ENCODE data around the gene ZNF653.
"Not testable (repeated sequence)": the region's sequence is repeated elsewhere in the genome, so short reads cannot be mapped to it uniquely, and the experiment has no call there.

Gene ZNF653

DNA sequence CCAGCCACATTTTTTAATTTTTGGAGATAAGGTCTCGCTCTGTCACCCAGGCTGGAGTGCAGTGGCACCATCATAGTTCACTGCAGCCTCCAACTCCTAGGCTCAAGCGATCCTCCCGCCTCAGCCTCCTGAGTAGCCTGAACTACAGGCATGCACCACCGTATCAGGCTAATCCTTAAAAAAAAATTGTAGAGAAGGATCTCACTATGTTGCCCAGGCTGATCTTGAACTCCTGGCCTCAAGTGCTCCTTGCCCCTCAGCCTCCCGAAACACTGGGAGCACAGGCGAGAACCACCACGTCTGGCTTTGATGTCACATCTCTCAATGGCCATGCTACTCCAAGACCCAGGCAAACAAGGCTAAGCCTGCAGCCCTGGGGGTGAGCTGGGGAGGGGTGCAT, 49.0 kb downstream of the ZNF653 start:
- DNase-seq (ENCODE audit: low read depth): no peak

DNA sequence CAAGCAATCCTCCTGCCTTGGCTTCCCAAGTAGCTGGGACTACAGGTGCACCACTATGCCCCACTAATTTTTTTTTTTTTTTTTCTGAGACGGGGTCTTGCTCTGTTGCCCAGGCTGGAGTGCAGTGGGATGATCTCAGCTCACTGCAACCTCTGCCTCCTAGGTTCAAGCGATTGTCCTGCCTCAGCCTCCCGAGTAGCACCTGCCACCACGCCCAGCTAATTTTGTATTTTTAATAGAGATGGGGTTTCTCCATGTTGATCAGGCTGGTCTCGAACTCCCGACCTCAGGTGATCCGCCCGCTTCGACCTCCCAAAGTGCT, 50.4 kb downstream of the ZNF653 start:
- DNase-seq (ENCODE audit: low read depth): not testable (repeated sequence)

DNA sequence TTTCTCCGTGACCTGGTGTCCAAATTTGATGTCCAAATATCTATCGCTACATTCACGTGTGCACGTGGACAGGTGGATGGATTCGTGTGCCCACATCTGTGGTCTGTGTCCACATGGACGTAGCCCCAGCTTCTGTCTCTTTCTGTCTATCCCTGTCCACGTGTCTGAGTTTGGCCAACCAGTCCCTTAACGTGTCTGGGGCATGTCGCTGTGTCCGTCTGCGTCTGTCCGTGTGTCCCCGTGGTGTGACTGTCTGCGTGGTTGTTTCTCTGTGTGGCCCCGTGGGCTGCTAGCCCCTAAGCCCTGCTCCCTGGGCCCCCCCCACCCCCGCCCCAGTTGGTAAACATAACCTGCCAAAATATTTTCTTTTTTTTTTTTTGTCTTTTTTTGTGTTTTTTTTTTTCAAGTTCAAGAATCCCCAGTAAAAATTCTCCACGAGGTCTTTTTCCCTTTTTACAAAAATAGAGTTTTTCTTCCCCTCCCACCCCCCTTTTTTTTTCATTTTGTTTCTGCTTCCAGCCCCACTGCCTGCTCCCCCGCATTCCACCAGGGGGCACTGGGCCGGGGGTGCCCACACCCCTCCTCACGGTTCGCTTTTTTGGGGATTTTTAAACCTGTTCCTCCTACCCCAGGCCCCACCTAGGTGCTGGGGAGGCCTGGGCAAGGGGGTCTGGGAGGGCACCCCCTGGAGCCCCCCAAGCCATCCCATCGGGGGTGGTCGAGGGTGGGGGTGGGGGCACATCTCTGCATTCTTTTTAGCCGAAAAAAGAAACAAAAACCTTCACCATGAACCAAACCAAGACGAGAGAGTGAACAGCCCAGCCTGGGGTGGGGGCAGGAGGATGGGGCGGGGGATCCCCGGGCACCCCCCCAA, 51.9 kb downstream of the ZNF653 start:
- no peak for DNase-seq (ENCODE audit: low read depth)

DNA sequence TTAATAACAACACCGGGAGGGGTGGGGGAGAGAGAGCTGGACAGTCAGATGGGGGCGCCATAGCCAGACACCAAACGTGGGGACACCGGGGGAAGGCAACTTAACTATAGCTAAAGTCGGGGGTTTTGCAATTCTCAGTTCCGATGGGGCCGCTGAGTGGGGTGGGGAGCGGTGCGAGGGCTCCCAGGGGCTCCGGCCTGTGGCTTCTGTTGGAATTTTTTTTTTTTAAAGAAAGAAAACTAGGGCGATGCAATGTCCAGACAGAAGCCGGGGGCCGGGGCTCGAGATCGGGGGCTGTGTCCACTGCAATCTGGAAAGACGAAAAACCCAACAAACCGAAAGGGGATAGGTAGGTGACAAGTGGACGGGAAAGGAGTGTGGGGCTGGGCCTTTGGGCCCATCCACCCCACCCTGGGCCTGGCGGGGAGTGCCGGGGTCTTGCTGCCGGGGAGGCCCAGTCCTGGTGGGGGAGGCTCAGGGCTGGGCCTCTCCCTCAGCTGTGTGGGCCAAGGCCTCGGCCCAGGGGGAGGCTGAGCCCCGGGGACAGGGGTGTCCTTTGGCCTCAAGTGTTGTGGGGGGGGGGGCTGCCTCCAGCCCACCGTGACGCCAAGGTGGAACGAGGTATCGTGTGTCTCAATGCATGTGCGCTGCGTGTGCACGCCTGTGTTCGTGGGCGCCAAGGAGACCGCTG, 52.9 kb downstream of the ZNF653 start:
- DNase-seq (ENCODE audit: low read depth): no peak

DNA sequence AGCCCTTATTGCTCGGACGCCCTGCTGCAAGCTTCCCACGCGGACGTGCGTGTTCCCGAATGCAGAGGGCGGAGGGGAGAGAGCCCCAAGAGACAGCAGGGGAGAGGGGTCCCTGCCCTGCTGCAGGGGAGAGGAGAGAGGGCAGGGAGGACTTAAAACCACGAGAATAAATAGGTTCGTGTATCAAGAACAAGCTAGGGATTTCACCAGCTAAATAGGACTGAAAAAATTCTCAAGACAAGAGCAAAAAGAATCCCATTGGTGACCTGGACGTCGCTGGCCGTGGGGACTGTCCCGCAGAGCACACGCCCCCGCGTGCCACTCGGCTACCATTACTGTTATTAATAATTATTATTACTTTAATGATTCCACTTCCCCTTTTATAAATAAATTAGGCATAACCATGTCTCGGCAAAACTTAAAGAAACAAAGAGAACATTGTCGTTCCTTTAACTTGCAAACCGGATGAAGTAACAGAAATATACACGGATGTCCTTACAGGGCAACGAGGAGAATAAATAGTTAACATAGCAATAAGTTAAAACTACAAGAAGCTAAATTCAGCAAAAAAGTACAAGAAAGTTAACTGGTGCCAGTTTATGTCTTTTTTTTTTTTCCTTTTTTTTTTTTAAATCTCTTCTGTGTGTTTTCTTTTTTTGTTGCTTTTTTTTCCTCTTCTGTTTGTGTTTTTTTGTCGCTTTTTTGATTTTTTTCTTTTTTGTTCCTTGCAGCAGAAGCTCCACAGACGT, 53.6 kb downstream of the ZNF653 start:
- DNase-seq (ENCODE audit: low read depth): no peak

DNA sequence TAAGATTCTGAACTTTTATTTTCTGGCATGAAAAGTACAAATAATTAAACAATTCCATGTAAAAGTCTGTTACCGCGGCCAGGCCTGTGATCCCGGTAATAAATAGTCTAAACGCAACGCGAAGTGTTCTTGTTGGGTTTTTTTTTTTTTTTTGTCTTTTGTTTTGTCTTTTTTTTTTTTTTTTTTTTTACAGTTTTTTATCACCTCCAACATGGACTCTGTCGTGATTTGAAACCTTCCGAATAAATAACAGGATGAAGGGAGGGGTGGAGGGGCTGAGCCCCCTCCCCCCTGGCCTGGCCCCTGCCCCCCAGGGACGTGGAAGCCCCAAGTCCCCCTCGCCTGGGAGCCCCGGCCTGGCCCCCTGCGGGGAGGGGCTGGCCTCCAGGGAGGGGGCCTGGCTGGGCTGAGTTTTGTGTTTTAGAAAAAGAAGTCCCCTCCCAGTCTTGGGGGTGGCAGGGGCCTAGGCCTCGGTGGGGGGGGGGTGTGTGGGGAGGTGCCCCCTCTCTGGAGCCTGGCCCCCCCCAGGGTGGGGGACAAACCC, 54.2 kb downstream of the ZNF653 start:
- no peak for DNase-seq (ENCODE audit: low read depth)

DNA sequence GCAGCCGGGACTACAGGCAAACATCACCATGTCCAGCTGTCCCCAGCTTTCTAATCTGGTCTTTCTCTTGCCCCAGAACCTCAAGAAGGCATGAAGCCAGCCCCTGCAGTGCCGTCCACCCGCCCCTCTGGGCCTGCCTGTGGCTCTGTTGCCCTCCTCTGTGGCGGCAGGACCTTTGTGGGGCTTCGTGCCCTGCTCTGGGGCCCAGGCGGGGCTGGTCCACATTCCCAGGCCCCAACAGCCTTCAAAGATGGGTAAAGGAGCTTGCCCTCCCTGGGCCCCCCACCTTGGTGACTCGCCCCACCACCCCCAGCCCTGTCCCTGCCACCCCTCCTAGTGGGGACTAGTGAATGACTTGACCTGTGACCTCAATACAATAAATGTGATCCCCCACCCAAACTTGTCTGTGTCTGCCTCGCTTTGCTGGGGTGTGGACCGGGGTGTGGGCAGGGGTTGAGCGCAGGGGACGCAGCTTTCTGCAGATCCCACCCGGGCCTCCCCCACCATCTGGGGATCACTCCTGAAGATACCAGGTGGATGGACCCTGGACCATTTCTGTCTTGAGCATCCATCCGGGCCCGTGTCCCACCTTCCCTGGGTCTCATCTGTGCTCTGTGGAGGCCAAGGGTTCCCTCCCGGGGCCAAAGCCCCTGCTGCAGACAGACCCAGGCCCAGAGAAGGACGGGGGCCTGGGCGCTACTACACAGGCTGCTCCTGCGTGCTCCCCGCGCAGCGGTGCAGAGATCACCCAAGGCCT, 54.9 kb downstream of the ZNF653 start:
- DNase-seq (ENCODE audit: low read depth): no peak

DNA sequence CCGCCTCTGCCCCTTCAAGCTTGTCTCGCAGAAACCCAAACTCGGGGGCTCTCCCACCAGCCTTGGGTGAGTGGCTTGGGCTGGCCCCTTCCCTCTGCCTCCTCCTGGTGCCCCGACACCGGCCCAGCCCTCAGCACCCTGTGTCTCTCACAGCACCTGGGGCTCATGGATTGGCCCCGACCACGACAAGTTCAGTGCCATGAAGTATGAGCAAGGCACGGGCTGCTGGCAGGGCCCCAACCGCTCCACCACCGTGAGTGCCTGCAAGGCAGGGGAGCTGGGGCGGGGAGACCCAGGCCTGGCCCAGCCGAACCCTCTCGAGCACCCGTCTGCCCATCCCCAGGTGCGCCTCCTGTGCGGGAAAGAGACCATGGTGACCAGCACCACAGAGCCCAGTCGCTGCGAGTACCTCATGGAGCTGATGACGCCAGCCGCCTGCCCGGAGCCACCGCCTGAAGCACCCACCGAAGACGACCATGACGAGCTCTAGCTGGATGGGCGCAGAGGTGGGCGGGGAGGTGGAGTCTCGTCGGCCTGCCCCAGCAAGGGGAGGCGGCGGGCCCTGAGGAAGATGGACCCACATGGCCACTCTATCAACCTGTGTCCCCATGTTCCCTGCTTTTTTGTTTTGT, 56.6 kb downstream of the ZNF653 start:
- no peak for DNase-seq (ENCODE audit: low read depth)

DNA sequence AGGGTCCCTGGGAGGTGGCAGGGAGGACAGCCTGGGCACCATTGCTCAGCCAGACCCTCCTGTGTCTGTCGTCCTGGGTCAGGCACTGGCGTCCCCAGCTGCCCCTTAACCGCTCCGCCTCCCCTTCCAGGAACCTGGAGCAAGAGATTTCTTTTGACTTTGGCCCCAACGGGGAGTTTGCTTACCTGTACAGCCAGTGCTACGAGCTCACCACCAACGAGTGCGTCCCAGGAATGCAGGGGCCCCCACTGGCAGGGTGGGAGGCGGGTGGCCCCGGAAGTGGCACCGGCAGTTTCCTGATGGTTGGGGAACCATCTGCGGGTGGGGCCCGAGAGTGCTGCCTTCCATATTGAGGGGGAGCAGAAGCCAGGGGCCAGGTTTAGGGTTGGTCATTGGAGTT, 57.2 kb downstream of the ZNF653 start:
- no peak for DNase-seq (ENCODE audit: low read depth)

DNA sequence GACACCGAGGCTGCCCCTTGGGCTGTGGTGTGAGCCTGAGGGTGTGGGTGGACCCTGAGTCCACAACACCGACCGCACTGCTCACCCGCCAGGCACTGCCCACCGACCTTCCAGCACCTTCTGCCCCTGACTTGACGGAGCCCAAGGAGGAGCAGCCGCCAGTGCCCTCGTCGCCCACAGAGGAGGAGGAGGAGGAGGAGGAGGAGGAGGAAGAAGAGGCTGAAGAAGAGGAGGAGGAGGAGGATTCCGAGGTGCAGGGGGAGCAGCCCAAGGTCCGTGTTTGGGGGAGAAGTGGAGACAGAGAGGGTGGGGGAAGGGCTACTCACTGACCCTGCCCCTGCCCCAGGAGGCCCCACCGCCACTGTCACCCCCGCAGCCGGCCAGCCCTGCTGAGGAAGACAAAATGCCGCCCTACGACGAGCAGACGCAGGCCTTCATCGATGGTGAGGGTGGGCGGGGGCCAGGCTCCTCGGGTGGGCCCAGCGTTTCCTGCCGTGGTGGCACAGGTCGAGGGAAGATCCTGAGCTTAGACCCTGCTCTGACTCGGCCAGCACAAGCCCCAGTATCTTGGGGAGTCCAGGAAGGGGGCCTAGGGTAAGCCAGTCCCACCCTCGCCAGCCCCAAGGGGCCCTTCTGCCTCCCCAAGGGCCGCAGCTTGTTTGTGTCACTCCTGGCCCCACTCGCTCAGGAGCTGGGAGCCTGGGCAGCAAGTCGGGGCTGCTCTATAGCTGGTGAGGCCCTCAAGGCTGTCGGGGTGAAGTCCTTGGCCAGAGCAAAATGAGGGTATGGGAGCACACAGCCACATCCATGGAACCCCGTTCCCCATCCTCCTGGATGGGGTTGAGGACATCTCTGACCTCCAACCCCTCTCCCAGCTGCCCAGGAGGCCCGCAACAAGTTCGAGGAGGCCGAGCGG, 58.0 kb downstream of the ZNF653 start:
- no peak for DNase-seq (ENCODE audit: low read depth)

DNA sequence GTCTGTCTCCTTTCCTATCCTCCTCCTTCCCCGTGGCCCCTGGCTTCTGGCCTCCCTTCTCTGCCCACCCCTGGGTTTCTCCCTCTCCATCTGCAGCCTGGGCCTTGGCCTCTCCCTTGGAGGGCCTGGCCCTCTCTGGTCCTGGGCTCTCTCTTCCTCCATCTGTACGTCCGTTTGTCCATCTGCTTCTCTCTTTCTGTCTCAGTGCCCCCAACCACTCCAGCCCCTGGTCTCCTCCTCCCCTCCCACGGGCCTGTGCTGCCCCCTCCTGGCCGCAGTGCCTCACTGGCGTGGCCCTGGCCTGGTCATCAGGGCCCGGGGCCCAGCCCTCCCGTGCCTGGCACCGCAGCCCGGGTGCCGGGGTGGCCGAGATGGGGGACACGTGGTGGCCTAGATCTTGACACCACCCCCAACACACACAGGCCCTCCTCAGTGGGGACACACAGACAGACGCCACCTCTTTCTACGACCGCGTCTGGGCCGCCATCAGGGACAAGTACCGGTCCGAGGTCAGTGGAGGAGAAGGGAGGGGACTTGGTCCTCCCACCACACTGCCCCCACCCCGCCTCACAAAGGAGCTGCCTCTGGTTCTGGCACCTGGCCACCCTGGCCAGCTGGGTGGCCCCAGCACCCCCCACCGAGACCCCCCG, 58.9 kb downstream of the ZNF653 start:
- DNase-seq (ENCODE audit: low read depth): peak; percentile 36

DNA sequence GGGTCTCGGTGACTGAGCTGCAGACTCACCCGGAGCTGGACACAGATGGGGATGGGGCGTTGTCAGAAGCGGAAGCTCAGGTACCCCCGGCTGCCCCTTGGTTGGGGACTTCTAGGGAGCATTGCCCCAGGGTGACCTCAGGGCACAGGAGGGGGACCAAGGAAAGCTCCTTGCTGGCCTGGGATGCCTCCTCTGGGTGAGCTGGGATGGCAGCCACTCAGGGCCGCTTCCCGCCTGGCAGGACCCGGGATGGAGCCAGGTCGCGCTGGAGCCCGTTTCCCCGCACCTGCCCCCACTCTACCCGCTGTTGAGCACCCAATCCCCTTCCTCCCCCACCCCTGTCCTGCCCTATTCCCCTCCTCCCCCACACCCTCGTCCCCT, 59.4 kb downstream of the ZNF653 start:
- no peak for DNase-seq (ENCODE audit: low read depth)

DNA sequence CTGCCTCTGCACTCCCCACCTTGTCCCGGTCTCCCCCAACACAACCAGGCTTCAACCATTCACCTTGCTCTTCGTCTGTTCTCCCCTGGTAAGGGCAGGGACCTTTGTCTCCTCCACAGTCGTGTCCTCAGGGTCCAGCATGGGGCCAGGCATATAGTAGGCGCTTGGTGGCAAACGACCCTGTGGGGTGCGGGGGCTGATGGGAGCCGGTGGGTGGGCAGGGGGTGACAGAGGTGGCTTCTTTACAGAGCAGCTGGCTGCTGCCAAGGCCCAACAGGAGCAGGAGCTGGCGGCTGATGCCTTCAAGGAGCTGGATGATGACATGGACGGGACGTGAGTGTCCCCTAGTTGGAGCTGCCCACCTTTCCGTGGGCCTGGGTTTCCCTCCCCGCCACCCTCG, 60.5 kb downstream of the ZNF653 start:
- DNase-seq (ENCODE audit: low read depth): no peak

DNA sequence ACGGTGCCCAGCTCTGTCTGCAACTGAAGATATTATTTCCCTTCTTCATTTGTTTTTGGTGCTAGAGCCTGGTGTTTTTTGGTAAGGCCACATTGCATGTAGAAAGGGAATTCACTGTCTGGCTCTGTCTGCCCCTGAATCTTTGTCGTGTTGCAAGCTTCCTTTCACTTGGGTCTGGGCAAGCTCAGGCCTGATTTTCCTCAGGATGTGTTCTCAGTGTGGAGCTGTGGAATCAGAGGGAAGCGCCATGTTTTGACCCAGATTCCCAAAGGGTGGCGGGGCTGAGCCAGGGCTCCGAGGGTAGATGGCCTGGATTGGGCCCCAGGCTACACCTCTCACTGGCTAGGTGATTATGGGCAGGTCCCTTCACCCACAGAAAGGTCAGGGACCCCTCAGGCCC, 61.6 kb downstream of the ZNF653 start:
- no peak for DNase-seq (ENCODE audit: low read depth)

DNA sequence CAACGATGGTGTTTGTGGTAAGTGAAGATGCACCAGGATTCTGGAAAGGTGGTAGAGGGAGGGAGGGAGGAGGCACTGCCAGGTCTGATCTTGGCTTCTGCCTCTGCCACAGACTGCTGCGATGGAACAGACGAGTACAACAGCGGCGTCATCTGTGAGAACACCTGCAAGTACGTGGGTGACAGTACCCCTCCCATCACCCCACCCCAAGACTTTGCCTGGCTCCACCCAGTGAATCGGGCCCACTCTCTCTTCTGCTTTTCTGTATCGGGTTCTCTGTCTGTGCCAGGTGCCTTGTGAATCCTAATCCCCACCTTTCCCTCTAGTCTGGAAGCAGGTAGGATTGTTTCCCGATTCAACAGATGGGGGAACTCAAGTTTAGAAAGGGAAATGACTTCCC, 67.7 kb downstream of the ZNF653 start:
- no peak for DNase-seq (ENCODE audit: low read depth)

DNA sequence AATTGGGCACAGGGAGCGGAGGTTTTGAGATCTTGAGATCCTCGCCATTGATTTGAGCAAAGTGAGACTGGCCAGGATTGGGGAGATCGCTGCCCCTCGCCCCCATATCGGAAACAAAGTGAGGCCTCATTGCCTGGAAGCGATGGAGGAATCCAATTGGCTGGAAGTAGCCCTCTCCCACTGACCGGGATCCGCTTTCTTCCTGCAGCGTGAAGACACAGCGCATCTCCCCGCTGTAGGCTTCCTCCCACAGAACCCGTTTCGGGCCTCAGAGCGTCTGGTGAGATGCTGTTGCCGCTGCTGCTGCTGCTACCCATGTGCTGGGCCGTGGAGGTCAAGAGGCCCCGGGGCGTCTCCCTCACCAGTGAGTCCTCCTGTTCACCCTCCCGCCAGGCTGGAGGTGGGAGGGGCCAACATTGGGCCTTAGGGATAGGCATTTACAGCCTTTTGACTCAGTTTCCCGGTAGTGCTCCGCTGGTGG, 69.8 kb downstream of the ZNF653 start:
- peak; percentile 44 for DNase-seq (ENCODE audit: low read depth)

DNA sequence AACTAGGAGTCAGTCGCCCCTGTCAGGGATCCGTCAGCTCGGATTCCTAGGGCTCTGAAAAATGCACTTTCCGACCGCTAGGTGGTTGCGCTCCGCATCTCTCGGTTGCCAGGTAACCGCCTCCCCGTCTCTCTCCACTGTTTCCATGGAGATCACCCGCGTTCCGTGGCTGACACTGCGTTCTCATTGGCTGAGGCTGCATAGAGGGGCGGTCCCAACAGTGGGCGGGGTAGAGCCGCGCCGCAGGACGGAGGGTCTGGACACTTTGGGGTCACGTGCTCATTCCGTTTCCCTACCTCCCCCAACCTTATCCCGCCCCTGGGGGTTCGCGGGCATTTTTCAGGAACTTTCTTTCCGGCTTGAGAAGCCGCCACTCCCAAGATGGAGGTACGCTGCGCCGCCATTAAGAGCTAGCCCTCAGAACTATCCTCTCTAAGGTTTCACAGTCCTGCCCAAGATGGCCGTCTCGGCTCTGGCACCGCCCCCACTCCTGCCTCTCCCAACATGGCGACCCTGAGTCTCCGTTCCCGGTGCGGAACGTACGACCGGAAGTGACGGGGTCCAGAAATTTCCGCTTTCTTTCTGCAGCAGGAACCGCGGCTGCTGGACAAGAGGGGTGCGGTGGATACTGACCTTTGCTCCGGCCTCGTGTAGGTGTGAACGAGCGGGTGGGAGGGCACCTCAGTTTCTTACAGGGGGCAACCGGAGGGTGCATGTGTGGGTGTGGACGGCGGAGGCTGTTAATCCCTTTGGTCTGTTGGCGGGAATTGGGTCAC, 70.4 kb downstream of the ZNF653 start, which contains the start of the genes ODAD3 and PRKCSH:
Gene ODAD3 (minus strand): TSS at position 65 of the 776 bp plus-strand sequence. CDS start 105 bp downstream, outside the sequence.
Gene PRKCSH (plus strand): TSS at position 579 of the 776 bp plus-strand sequence. CDS start 483 bp downstream, outside the sequence.
- DNase-seq (ENCODE audit: low read depth): peak; percentile 100

DNA sequence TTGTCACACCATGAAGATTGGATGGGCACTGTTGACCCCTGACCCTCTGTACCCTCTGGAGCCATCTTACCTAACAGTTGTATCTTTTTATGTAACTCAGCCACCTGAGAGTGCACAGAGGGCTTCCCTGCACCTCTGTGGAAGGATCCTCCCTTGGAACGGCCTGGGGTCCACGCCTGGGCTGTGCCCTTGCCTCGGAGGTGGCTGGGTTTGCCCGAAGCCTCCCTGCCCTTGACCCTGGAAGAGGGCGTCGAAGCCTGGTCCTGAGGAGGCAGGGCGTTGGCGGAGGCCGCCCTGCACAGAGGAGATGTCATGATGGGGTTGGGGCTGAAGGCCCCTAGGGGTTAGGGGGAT, 71.0 kb downstream of the ZNF653 start:
- no peak for DNase-seq (ENCODE audit: low read depth)

DNA sequence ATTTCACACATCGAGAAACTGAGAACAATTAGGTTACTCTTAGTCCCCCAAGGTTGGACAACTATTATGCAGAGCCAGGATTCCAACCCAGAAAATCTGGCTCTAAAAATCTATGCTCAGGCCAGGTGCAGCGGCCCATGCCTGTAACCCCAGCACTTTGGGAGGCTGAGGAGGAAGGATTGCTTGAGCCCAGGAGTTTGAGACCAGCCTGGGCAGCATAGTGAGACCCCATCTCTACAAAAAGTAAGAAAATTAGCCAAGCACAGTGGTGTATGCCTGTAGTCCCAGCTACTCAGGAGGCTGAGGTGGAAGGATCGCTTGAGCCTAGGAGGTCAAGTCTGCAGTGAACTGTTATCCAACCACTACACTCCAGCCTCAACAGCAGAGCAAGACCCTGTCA, 72.1 kb downstream of the ZNF653 start:
- DNase-seq (ENCODE audit: low read depth): not testable (repeated sequence)

Data from EH (cell line).